Activated effector memory CD4-positive, alpha-beta T cell treated with anti-CD3 and anti-CD28 coated beads, Interleukin-2, amount 50 U/mL, for 16 hours (primary cell): ENCODE results near the gene LONP2.
A peak's percentile ranks its signal among the peaks of the same experiment; 100 is the strongest.
"Not testable (repeated sequence)": the region's sequence is repeated elsewhere in the genome, so short reads cannot be mapped to it uniquely, and the experiment has no call there.

Experiments used
- DNase-seq: peaks from one replicate; pipeline ENCODE4 v3.0.0-alpha.2; 2020

The LONP2 gene

GRCh38 chr16:48295488-48296281 is 51.6 kb downstream of the LONP2 start:
- no peak for DNase-seq

GRCh38 chr16:48299471-48299870 is 55.4 kb downstream of the LONP2 start:
- no peak for DNase-seq

GRCh38 chr16:48300391-48300856 is 56.3 kb downstream of the LONP2 start:
- DNase-seq, result no peak

- DNase-seq, result no peak
These were observed 64.4 kb downstream of the LONP2 start for GRCh38 chr16:48308535-48308934.

GRCh38 chr16:48310908-48311641 is 67.0 kb downstream of the LONP2 start:
- no peak for DNase-seq

GRCh38 chr16:48313905-48314304 is 69.8 kb downstream of the LONP2 start:
- DNase-seq, result not testable (repeated sequence)

GRCh38 chr16:48317026-48317425 is 72.9 kb downstream of the LONP2 start:
- no peak for DNase-seq

- DNase-seq, result no peak
These were observed 73.7 kb downstream of the LONP2 start for GRCh38 chr16:48317614-48318315.

- peak; percentile 67 for DNase-seq
These were observed 74.5 kb downstream of the LONP2 start for GRCh38 chr16:48318630-48319029.

- no peak for DNase-seq
These were observed 77.4 kb downstream of the LONP2 start for GRCh38 chr16:48321317-48322036.

GRCh38 chr16:48323783-48324775 is 80.0 kb downstream of the LONP2 start:
- DNase-seq, result no peak

GRCh38 chr16:48326915-48327314 is 82.8 kb downstream of the LONP2 start:
- no peak for DNase-seq

GRCh38 chr16:48329138-48329537 is 85.0 kb downstream of the LONP2 start:
- DNase-seq, result no peak

- DNase-seq, result no peak
These were observed 86.2 kb downstream of the LONP2 start for GRCh38 chr16:48330189-48330840.

GRCh38 chr16:48330841-48331192 is 86.7 kb downstream of the LONP2 start:
- no peak for DNase-seq

- no peak for DNase-seq
These were observed 88.9 kb downstream of the LONP2 start for GRCh38 chr16:48332978-48333377.

GRCh38 chr16:48334325-48334724 is 90.2 kb downstream of the LONP2 start:
- no peak for DNase-seq

- DNase-seq, result no peak
These were observed 91.9 kb downstream of the LONP2 start for GRCh38 chr16:48335961-48336360.

- no peak for DNase-seq
These were observed 96.0 kb downstream of the LONP2 start for GRCh38 chr16:48340054-48340453.

GRCh38 chr16:48342591-48342990 is 98.5 kb downstream of the LONP2 start:
- no peak for DNase-seq
